Iris pigment epithelial cell (primary cell): ENCODE measurements around the gene ATPAF2.

ENCODE experiments used
- DNase-seq: peaks from one replicate; pipeline ENCODE4 v3.0.0-alpha.2; 2011; ENCODE audit warnings: low read depth

Gene ATPAF2

GRCh38 chr17:18038861-18039534 is at the start of gene ATPAF2, which contains the start of gene GID4:
TSS of gene ATPAF2 (minus strand) at chr17:18039168. CDS start at chr17:18039013, 155 bp downstream.
TSS of gene GID4 (plus strand) at chr17:18039408. CDS start at chr17:18039465, 57 bp downstream.
- peak; percentile 99 for DNase-seq

DNA sequence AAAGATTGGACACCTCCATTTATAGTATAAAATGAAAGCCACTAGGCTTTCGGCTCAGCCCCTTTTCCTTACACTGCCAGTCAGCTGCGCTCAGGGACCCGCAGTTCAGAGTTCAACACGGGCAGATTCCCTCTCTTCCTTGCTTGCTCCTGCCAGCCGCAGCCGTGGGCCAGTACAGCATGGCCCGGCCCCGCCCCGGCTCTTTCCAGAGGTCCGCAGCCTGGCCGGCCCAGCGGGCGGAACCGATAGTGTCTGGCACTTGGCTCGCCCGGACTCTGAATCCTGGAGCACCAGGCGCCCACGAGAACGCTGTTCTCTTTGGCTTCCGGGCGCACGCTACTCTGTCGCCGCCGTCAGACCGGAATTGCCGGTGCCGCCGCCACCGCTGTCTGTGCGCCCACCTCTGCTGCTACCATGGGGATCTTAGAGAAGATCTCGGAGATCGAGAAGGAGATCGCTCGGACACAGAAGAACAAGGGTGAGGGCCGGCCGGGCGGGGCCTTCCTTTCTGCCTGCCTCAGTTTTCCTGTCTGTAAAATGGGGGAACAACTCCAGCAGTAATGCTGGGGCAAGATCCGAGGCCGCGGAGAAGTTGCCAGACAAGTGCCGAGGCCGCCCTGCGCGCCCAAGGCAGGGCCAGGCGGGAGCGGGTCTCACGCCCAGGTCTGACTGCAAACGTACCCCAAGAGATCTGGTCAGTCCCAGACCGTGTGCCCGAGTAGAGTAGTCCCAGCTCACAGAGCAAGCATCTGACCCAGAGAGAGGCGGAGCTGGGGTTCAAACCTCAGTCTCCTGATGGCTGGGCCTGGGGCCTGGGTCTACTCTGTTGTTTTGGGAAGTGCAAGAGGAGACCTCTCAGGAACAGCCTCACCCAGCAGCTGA is 48.9 kb upstream of the ATPAF2 start, which contains the start of gene DRG2:
DRG2 (plus strand) TSS at position 339 of the 882 bp plus-strand sequence; CDS start at position 415, 76 bp downstream.
- DNase-seq = peak; percentile 90

GRCh38 chr17:18084256-18084655 is 45.3 kb upstream of the ATPAF2 start:
- no peak for DNase-seq

- no peak for DNase-seq
These were observed 40.6 kb upstream of the ATPAF2 start for GRCh38 chr17:18079543-18079942.

DNA sequence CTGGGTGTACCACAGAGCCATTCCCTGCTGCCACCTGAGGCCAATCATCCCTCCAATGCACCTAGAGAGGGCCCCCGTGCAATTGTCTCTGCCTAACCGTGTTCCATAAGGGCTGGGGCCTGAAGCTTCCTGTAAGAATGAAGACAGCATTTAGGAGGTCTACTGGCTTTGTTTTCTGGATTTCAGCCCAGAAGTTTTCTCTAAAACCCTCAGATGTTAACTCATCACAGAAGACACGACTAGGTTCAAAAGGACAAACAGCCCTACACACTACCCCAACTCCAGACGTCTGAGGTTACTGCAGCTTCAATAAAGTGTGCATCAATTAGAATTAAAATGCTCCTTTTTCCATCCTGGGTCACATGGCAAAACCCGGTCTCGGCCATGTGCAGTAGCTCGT is 38.0 kb upstream of the ATPAF2 start:
- peak; percentile 66 for DNase-seq

GRCh38 chr17:18074566-18075272 is 35.8 kb upstream of the ATPAF2 start:
- DNase-seq = no peak

DNA sequence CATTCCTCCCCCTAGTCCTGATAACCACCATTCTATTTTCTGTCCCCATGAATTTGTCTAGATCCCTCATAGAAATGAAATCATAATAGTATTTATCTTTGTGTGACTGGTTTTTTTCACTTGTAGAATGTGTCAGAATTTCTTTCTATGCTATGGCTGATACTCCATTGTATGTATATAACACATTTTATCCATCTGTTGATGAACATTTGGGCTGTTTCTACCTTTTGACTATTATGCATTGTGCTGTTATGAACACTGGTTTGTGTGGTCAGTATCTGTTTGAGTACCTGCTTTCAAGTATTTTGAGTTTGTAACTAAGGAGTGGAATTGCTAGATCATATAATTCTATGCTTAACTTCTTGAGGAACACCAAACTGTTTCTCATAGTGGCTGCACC is 32.8 kb upstream of the ATPAF2 start:
- no peak for DNase-seq

GRCh38 chr17:18070861-18071340 is 31.9 kb upstream of the ATPAF2 start:
- peak; percentile 54 for DNase-seq

- DNase-seq = no peak
These were observed 30.1 kb upstream of the ATPAF2 start for GRCh38 chr17:18069101-18069500.

DNA sequence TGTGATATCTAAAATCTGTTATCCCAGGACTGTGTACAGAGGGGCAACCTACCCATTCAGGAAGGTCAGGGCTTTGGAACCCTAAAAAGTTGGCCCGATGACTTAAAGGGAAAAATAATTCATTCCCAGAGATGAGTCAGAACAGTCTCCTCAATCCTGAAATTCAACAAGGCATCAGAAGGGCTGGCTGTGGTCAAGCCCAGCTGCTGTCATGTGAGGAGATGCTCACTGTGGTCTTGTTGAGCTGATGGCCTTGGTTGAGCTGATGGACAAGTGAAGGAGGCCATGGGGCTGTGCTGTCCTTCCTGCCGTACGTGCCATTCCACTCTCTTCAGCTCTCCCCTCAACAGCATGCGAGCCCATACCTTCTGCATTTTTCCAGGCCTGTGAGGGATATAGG is 27.9 kb upstream of the ATPAF2 start:
- DNase-seq = no peak

- no peak for DNase-seq
These were observed 26.6 kb upstream of the ATPAF2 start for GRCh38 chr17:18065546-18065945.

DNA sequence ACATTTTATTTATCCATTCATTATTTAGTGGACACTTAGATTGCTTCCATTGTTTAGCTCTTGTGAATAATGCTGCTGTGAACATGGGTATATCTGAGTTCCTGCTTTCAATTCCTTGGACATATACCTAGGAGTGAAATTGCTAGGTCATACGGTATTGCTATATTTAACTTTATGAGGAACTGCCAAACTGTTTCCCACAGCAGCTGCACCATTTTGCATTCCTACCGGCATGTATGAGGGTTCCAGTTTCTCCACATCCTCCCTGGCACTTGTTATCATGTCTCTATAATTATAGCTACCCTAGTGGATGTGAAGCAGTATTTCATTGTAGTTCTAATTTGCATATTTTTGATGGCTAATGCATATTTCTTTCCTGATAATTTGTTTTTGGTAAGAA is 25.1 kb upstream of the ATPAF2 start:
- no peak for DNase-seq

DNA sequence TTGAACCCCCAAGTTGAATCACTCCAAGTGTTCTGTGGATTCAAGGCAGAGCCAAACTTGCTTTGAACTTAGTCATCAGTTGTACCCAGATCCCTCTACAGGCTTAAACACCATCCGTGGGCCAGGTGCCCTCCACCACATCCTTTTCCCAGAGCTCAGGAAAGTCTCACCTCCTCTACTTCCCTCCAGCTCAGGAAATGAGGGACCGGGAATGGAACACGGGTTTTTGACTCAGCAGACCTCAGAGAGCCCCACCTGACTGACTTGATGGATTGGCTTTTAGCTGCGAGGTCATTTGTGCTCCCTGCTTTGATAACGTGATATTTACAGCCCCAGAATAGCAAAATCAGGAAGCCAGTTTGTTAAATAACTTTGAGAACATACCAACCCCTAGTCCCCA is 20.3 kb upstream of the ATPAF2 start:
- DNase-seq = no peak

- DNase-seq = no peak
These were observed 17.2 kb upstream of the ATPAF2 start for GRCh38 chr17:18056214-18056613.

DNA sequence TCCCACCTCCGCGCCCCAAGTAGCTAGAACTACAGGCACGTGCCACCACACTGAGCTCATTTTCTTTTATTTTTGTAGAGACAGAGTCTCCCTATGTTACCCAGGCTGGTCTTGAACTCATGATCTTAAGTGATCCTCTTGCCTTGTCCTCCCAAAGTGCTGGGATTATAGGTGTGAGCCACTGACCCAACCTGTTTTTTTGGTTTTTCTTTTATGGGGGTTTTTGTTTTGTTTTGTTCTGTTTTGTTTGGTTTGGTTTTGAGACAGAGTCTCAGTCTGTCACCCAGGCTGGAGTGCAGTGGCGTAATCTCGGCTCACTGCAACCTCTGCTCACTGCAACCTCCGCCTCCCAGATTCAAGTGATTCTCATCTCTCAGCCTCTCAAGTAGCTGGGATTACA is 16.6 kb upstream of the ATPAF2 start:
- no peak for DNase-seq

DNA sequence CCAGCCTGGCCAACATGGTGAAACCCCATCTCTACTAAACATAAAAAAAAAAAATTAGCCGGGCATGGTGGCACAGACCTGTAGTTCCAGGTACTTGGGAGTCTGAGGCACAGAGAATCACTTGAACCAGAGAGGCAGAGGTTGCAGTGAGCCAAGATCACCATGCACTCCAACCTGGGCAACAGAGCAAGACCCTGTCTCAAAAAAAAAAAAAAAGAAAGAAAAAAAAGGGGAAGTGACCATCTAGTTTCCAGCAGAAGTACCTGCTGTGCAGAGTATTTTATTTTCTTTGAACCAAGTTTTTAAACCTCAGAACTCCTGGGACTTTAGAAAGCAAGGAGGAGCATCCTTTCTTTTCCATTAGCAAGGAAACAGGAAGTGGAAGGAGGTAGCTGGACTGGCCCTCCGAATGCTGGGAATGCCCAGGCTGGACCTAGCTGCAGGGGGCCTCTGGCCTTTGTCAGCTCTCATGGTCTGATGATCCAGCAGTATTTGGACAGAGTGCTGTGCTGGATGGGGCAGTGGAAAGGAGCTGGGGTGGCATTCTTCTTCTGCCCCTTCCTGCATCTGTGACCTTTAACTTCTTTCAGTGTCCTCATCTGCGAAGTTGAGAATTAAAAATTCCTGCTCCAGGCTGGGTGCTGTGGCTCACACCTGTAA is 6.9 kb upstream of the ATPAF2 start:
- DNase-seq = no peak

DNA sequence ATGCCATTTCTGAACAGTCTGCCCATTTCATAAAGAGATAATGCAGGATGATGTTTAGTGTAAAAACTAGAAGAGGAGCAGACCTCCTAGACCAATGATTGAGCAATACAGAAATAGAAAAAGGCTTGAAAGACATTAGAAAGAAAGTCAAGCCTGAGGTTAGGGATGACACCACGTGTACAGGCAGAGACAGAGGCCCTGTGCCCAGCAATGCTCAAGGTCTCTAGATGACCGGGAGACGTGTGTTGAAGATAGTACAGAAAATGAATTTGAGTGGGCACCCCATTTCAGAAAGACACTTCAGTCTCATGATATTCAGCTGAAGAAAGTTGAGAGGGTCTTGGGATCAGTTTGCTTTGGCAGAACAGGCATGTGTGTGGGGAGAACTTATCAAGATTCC is 5.6 kb upstream of the ATPAF2 start:
- no peak for DNase-seq

GRCh38 chr17:18043491-18043890 is 4.5 kb upstream of the ATPAF2 start:
- peak; percentile 27 for DNase-seq

GRCh38 chr17:18042983-18043382 is 4.0 kb upstream of the ATPAF2 start:
- DNase-seq = no peak

DNA sequence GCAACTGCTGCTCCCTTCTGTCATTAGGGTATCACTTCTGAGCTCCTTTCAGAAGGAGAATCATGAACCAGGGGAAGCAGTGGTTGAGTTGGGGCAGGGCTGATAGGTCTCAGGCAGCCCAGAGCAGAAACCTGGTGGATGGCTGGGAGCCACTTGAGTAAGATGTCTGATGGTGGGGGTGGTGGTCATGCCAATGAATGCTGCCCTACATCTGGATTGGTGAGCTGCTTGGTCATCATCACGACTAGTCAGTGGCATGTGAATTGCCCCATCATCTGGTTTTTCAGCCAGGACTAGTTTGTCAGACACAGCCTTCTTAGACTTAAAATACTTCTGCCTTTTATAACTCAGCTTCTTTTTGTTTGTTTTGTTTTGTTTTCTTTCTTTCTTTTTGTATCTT is 2.8 kb upstream of the ATPAF2 start:
- peak; percentile 65 for DNase-seq

DNA sequence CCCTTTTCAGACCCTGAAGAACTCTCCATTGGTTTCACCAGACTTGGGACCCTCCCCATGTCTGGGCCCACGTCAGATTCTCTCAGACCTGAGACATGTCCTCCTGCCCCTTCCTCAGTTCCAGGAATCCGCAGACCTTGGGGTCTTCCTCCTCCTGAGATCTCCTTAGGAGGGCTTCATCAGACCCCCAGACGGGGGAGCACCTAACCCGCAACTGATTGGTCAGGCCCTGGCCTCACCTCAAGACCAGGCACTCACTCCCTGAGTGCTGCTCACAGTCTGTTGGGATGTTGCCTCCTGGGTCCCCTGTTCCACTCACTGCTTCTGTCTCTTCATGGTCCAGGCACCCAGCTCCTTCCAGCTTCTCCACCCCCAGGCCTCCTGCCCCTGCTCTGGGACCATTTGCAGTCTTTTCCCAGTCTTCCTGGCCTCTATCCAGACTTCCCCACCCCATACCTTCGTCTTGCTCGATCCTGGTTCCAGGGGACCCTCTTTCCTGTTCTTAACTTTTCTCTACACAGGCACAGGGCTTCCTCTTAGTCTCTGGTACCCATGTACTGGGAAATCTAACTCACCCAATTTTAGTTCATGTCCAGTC is 1.4 kb upstream of the ATPAF2 start:
- DNase-seq = no peak
